Ishikawa (cell line): Measurements from ENCODE around the gene BEGAIN.

Source experiments
- CEBPB ChIP-seq: IDR thresholded peaks from 2 replicates; pipeline ENCODE4 v1.6.1; 2012
- EGR1 ChIP-seq: IDR thresholded peaks from 2 replicates; pipeline ENCODE4 v1.6.1; 2012
- EP300 ChIP-seq: IDR thresholded peaks from 2 replicates; pipeline ENCODE4 v1.6.1; 2012; ENCODE audit warnings: borderline replicate concordance
- MAX ChIP-seq: IDR thresholded peaks from 2 replicates; pipeline ENCODE4 v1.6.1; 2012
- NFIC ChIP-seq: IDR thresholded peaks from 2 replicates; pipeline ENCODE4 v1.6.1; 2012
- RAD21 ChIP-seq: IDR thresholded peaks from 2 replicates; pipeline ENCODE4 v1.6.1; 2012; ENCODE audit warnings: low read depth
- REST ChIP-seq: IDR thresholded peaks from 2 replicates; pipeline ENCODE4 v1.6.1; 2012; ENCODE audit warnings: low read depth, mild to moderate bottlenecking
- TAF1 ChIP-seq: IDR thresholded peaks from 2 replicates; pipeline ENCODE4 v1.6.1; 2012; ENCODE audit warnings: low read depth, mild to moderate bottlenecking
- TCF12 ChIP-seq: IDR thresholded peaks from 2 replicates; pipeline ENCODE4 v1.6.1; 2012; ENCODE audit warnings: low read depth
- TEAD4 ChIP-seq: IDR thresholded peaks from 2 replicates; pipeline ENCODE4 v1.6.1; 2012
- YY1 ChIP-seq: IDR thresholded peaks from 2 replicates; pipeline ENCODE4 v1.6.1; 2012; ENCODE audit warnings: low read depth
- ZBTB7A ChIP-seq: IDR thresholded peaks from 2 replicates; pipeline ENCODE4 v1.6.1; 2012; ENCODE audit warnings: low read depth

GRCh38 chr14:100524933-100525243 lies 62.3 kb downstream of the BEGAIN start:
- TF ChIP-seq MAX (no peak), RAD21 (peak; percentile 23; the same call in 1 of the 2 replicates), TAF1 (no peak), TEAD4 (no peak), TCF12 (no peak), YY1 (no peak), REST (no peak), CEBPB (no peak), ZBTB7A (no peak), EP300 (no peak), EGR1 (no peak), NFIC (no peak)
